Measurements from ENCODE around the gene POPDC3.

GRCh38 chr6:105226598-105227294, 46.9 kb upstream of the POPDC3 start:
- TF ChIP-seq CTCF (IDR thresholded peaks at IDR 0.05; ENCODE audit: insufficient read depth, low read length, poor library complexity, severe bottlenecking) (no peak), EZH2phosphoT487 (conservative IDR thresholded peaks at IDR 0.05; ENCODE audit: low read length) (no peak)

Data from SU-DHL-6 (cell line).